PC-3 (cell line): ENCODE data around the gene SMARCD3. TPM values are rescaled to one million over a fixed set of nuclear protein-coding genes. Genes with fewer than 3 reads are reported as not detected.

ENCODE experiments used
- ATAC-seq: fragments of 200-7000 bp; cut with Tn5 transposase; 2 replicates; pipeline ENCODE4 v1.9.1; 2020; ENCODE audit warnings: mild to moderate bottlenecking, moderate library complexity
- BruUV-seq: library from RNA; stranded (reverse); fragments of 400-500 nt; replicated peaks from 2 replicates; lab custom pipeline; 2021; lab: Mats Ljungman, UMichigan
- CTCF ChIA-PET: fragments of 300-600 bp; sonication (Branson Sonifier 250); formaldehyde crosslinking; loops from one replicate; lab custom pipeline; 2022; ENCODE audit warnings: antibody characterized with exemption; lab: Charles Lee
- POLR2A ChIA-PET: fragments of 300-600 bp; sonication (Branson Sonifier 250); formaldehyde crosslinking; loops from one replicate; lab custom pipeline; 2022; ENCODE audit warnings: antibody characterized with exemption; ENCODE audit not compliant: unreplicated experiment; lab: Charles Lee
- DNase-seq: peaks from one replicate; pipeline ENCODE4 v3.0.0-alpha.2; 2015
- H2AFZ ChIP-seq: fragments of 300-600 bp; sonication (generic); 2 replicates; pipeline ENCODE4 v1.6.0; 2016; ENCODE audit warnings: antibody characterized with exemption, low read length
- H3F3A ChIP-seq: fragments of 300-600 bp; sonication (generic); one replicate; pipeline ENCODE4 v1.6.0; 2017; ENCODE audit warnings: antibody characterized with exemption, low read length, control low read depth, mild to moderate bottlenecking; ENCODE audit not compliant: unreplicated experiment
- H3K27ac ChIP-seq: fragments of 300-600 bp; sonication (generic); 2 replicates; pipeline ENCODE4 v1.5.1; 2016; ENCODE audit warnings: mild to moderate bottlenecking, low read length
- H3K27me3 ChIP-seq: fragments of 300-600 bp; sonication (generic); 2 replicates; pipeline ENCODE4 v1.6.1; 2016; ENCODE audit warnings: low read length, mixed read lengths
- H3K36me3 ChIP-seq: fragments of 300-600 bp; sonication (generic); 2 replicates; pipeline ENCODE4 v1.6.1; 2016; ENCODE audit warnings: low read depth, mixed run types, low read length, mixed read lengths
- H3K4me1 ChIP-seq: fragments of 300-600 bp; sonication (generic); 2 replicates; pipeline ENCODE4 v1.5.1; 2016; ENCODE audit warnings: low read length; ENCODE audit not compliant: insufficient read depth
- H3K4me2 ChIP-seq: fragments of 300-600 bp; sonication (generic); 2 replicates; pipeline ENCODE4 v1.6.0; 2016; ENCODE audit warnings: low read length
- H3K4me3 ChIP-seq: fragments of 300-600 bp; sonication (generic); 2 replicates; pipeline ENCODE4 v1.5.1; 2016; ENCODE audit warnings: mild to moderate bottlenecking, low read length, mixed read lengths
- H3K79me2 ChIP-seq: fragments of 300-600 bp; sonication (generic); 2 replicates; pipeline ENCODE4 v1.6.1; 2017; ENCODE audit warnings: low read length, mixed read lengths
- H3K9ac ChIP-seq: fragments of 300-600 bp; sonication (generic); 2 replicates; pipeline ENCODE4 v1.6.0; 2016; ENCODE audit warnings: mild to moderate bottlenecking, low read length
- H3K9me2 ChIP-seq: fragments of 300-600 bp; sonication (generic); replicated peaks from 2 replicates; pipeline ENCODE4 v1.6.1; 2016; ENCODE audit warnings: mixed run types, low read length, mixed read lengths
- H3K9me3 ChIP-seq: fragments of 300-600 bp; sonication (generic); 2 replicates; pipeline ENCODE4 v1.6.1; 2016; ENCODE audit warnings: low read length, mixed read lengths
- H4K20me1 ChIP-seq: fragments of 300-600 bp; sonication (generic); 2 replicates; pipeline ENCODE4 v1.6.1; 2016; ENCODE audit warnings: low read length, mixed read lengths
- EZH2 ChIP-seq: fragments of 300-600 bp; sonication (generic); IDR thresholded peaks from one replicate; pipeline ENCODE4 v1.6.1; 2017; ENCODE audit warnings: antibody characterized with exemption, mild to moderate bottlenecking, low read length; ENCODE audit not compliant: unreplicated experiment
- EZH2phosphoT487 ChIP-seq: fragments of 300-600 bp; sonication (generic); IDR thresholded peaks from 2 replicates; pipeline ENCODE4 v1.6.1; 2018; ENCODE audit warnings: mild to moderate bottlenecking, antibody characterized with exemption, low read length, borderline replicate concordance
- intact Hi-C: fragments of 100-400 bp; cut with micrococcal nuclease; formaldehyde crosslinking; loops from 2 replicates; pipeline ENCODE4 v1.9.0; 2023
- total RNA-seq: library from RNA; depleted of rRNA; stranded (reverse); fragments of >200 nt; gene quantifications from 2 replicates; pipeline ENCODE4 v1.2.3, GENCODE V29; 2014
- TF ChIP-seq, protein P1 (sequence below): fragments of 300-600 bp; sonication (generic); conservative IDR thresholded peaks from 2 replicates; pipeline ENCODE4 v1.5.1; 2017; ENCODE audit warnings: antibody characterized with exemption, low read depth, mild to moderate bottlenecking, low read length

SMARCD3 gene
- total RNA-seq, 1 experiment from 2014 or later: 9.1 TPM

DNA sequence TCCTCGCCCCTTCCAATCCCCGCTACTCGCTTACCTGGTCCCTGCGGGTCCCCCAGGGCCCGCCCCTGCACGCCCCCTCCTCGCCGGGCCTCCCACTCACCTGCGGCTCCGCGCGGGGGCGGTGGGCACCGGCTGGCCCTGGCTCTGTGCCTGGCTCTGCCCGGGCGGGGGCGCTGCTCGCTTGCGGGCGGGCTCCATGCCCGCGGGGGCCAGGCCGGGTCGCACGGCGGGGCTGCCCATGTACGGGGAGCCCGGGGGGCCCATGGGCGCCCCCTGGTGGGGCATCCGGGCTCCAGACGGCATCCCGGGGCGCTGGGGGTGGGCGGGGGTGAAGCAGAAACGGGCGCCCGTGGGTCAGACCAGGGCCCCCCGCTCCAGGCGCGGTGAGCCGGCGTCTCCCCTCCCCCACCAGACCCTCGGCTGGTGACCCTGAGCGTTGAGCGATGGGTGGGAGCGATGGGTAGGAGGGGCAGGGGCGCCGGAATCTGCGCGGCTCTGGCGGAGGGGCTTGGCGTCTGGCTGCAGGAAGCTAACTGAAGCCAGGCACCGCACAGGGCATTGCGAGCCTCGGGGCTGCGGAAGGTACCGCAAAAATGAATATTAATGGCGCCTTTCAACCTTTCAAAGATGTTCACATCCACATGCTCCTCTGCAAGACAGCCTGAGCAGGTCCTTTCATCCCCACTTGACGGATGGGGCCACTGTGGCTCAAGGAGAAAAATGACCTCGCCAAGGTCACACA, 3.0 kb downstream of the SMARCD3 start:
- ATAC-seq: no peak
- ChIA-PET POLR2A (no interaction called here), CTCF (interaction anchor here (0.5 kb wide), 1 partner anchor 26 kb away, joined by 9 read pairs; no protein-coding TSS in a partner anchor)
- no peaks in the 10 kb centered on the region for H3K9me2 ChIP-seq
- peak overlapping the region; percentile 55; the same call in 1 of the 2 replicates for H2AFZ ChIP-seq
- TF ChIP-seq EZH2phosphoT487: no peak
- no peak for TF ChIP-seq EZH2
- TF ChIP-seq, protein P1, sequence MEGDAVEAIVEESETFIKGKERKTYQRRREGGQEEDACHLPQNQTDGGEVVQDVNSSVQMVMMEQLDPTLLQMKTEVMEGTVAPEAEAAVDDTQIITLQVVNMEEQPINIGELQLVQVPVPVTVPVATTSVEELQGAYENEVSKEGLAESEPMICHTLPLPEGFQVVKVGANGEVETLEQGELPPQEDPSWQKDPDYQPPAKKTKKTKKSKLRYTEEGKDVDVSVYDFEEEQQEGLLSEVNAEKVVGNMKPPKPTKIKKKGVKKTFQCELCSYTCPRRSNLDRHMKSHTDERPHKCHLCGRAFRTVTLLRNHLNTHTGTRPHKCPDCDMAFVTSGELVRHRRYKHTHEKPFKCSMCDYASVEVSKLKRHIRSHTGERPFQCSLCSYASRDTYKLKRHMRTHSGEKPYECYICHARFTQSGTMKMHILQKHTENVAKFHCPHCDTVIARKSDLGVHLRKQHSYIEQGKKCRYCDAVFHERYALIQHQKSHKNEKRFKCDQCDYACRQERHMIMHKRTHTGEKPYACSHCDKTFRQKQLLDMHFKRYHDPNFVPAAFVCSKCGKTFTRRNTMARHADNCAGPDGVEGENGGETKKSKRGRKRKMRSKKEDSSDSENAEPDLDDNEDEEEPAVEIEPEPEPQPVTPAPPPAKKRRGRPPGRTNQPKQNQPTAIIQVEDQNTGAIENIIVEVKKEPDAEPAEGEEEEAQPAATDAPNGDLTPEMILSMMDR: peak; percentile 45; the same call in 1 of the 2 replicates
- no peaks in the 10 kb centered on the region for H3K27me3 ChIP-seq
- peaks cover 4% of the 10 kb centered on the region for H3K4me1 ChIP-seq
- DNase-seq: peak; percentile 30
- no peaks in the 10 kb centered on the region for H3K79me2 ChIP-seq
- no peak overlapping the region for H3K9ac ChIP-seq
- no peaks in the 10 kb centered on the region for H3K9me3 ChIP-seq
- no peaks in the 10 kb centered on the region for H4K20me1 ChIP-seq
- H3K36me3 ChIP-seq: no peaks in the 10 kb centered on the region
- H3F3A ChIP-seq: no peaks in the 10 kb centered on the region
- no peak overlapping the region for H3K27ac ChIP-seq
- H3K4me3 ChIP-seq: peak overlapping the region; percentile 30; the same call in 1 of the 2 replicates
- H3K4me2 ChIP-seq: peak overlapping the region; percentile 51
- BruUV-seq: no TSS peak
- intact Hi-C loops: loop anchor here (5.0 kb wide), 1 partner anchor 57 kb away; no protein-coding TSS in a partner anchor

DNA sequence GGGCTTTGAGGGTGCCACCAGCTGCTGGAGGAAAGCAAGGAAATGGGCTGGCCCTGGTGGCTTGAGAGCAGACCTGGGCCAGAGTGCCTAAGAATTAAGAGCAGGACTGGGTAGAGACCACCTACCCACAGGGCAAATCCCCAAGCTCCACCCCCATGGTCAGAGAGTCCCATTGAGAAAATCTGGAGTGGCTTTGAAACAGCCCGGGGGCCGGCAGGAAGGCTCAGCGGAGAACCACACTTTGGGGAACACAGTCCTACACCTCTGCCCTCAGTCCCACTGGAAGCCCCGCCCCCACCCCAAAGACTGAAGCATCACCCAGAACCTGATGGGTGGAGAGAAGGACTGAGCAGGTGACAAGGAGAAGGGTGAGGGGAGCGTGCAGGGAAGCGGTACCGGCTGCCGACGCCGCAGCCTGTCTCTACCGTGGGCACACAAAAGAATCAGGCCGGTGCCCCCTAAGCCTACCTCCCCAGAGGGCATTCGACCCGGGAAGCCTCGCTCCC, 3.6 kb downstream of the SMARCD3 start:
- Histone ChIP-seq H3K4me2 (peak overlapping the region; percentile 51), H3K9ac (no peak overlapping the region), H3F3A (no peaks in the 10 kb centered on the region), H4K20me1 (no peaks in the 10 kb centered on the region), H3K36me3 (no peaks in the 10 kb centered on the region), H3K27ac (no peak overlapping the region), H3K79me2 (no peaks in the 10 kb centered on the region), H3K4me1 (peaks cover 4% of the 10 kb centered on the region), H3K27me3 (no peaks in the 10 kb centered on the region), H3K9me2 (no peaks in the 10 kb centered on the region), H2AFZ (peak overlapping the region; percentile 55; the same call in 1 of the 2 replicates), H3K9me3 (no peaks in the 10 kb centered on the region), H3K4me3 (peak overlapping the region; percentile 30; the same call in 1 of the 2 replicates)
- ChIA-PET POLR2A (no interaction called here), CTCF (no interaction called here)
- no TSS peak for BruUV-seq
- no peak for DNase-seq
- TF ChIP-seq EZH2phosphoT487 (no peak), EZH2 (no peak)
- TF ChIP-seq, protein P1: no peak
- no peak for ATAC-seq
- intact Hi-C loops: loop anchor here (5.0 kb wide), 1 partner anchor 57 kb away; no protein-coding TSS in a partner anchor
